A549 (cell line): ENCODE results near the gene TXNRD2. TPM values are rescaled to one million over a fixed set of nuclear protein-coding genes. Genes with fewer than 3 reads are reported as not detected.

Experiments used
- ATAC-seq, 2 experiments: fragments of 200-7000 bp in 1 of 2; fragments of >200 bp in 1 of 2; cut with Nextera tagmentation in 1 of 2; cut with Tn5 transposase in 1 of 2; 3 replicates each; pipeline versions ENCODE4 v1.8.0 to v1.9.1; 2018 to 2020; ENCODE audit warnings: mild to moderate bottlenecking in 1 of 2, moderate library complexity in 1 of 2
- CTCF ChIA-PET: fragments of 300-600 bp; sonication (Branson Sonifier 250); formaldehyde crosslinking; extraction: SDS; loops from one replicate; lab custom pipeline; 2021; ENCODE audit warnings: antibody characterized with exemption, inconsistent platforms; lab: Yijun Ruan, JAX
- POLR2A ChIA-PET: fragments of 350-600 bp; formaldehyde crosslinking; extraction: SDS; loops from one replicate; lab custom pipeline; 2021; ENCODE audit warnings: antibody characterized with exemption, inconsistent platforms; lab: Yijun Ruan, JAX
- DNase-seq, 2 experiments: peaks; one replicate each; pipeline versions ENCODE4 v3.0.0 to v3.0.0-alpha.2; 2011 to 2016; ENCODE audit warnings: low read depth in 1 of 2, low spot score in 1 of 2
- FAIRE-seq: peaks from 2 replicates; lab custom pipeline; 2011; peaks lifted over from hg19 to GRCh38; lab: Jason Lieb, UNC
- H3K27ac ChIP-seq, 2 experiments: fragments of >200 bp; sonication (Bioruptor Twin); formaldehyde crosslinking; 3 replicates each; pipeline ENCODE4 v1.5.1; 2016 to 2017
- H3K4me1 ChIP-seq: fragments of >200 bp; sonication (Bioruptor Twin); formaldehyde crosslinking; 3 replicates; pipeline ENCODE4 v1.6.1; 2016
- H3K4me2 ChIP-seq: fragments of >200 bp; sonication (Bioruptor Twin); formaldehyde crosslinking; 3 replicates; pipeline ENCODE4 v1.6.1; 2016
- H3K4me3 ChIP-seq: fragments of >200 bp; sonication (Bioruptor Twin); formaldehyde crosslinking; 3 replicates; pipeline ENCODE4 v1.5.1; 2016
- H3K9me3 ChIP-seq: fragments of >200 bp; sonication (Bioruptor Twin); formaldehyde crosslinking; 3 replicates; pipeline ENCODE4 v1.6.1; 2016
- HOXA7 ChIP-seq: fragments of 250-450 bp; sonication (Bioruptor Pico); IDR thresholded peaks from 2 replicates; pipeline ENCODE4 v1.5.0; 2020; ENCODE audit warnings: mild to moderate bottlenecking, moderate library complexity
- KDM5A ChIP-seq: fragments of 200-600 bp; sonication (generic); IDR thresholded peaks from 2 replicates; pipeline ENCODE4 v1.6.1; 2016; ENCODE audit warnings: antibody characterized with exemption, mild to moderate bottlenecking
- MAFK ChIP-seq: fragments of 450-650 bp; IDR thresholded peaks from 2 replicates; pipeline ENCODE4 v1.6.1; 2014; ENCODE audit not compliant: partially characterized antibody
- PHF8 ChIP-seq: fragments of 200-600 bp; sonication (generic); IDR thresholded peaks from 2 replicates; pipeline ENCODE4 v1.6.1; 2016; ENCODE audit warnings: low read depth, mild to moderate bottlenecking, antibody characterized with exemption, moderate library complexity, borderline replicate concordance
- SREBF2 ChIP-seq: fragments of 450-650 bp; IDR thresholded peaks from 2 replicates; pipeline ENCODE4 v1.6.1; 2014; ENCODE audit warnings: mild to moderate bottlenecking, moderate library complexity
- ZC3H11A ChIP-seq: fragments of 450-650 bp; IDR thresholded peaks from 2 replicates; pipeline ENCODE4 v1.6.1; 2014; ENCODE audit warnings: antibody characterized with exemption, mild to moderate bottlenecking
- WGBS: methylation state at CpG from one replicate; pipeline ENCODE4 v1.1.6; 2017; ENCODE audit errors: missing lambda C conversion rate; 5-methylcytosine and 5-hydroxymethylcytosine counted together
- polyA plus RNA-seq, 4 experiments: library from polyadenylated mRNA; depleted of rRNA in 3 of 4; stranded (reverse); fragments of >200 nt; fragmentation: RNase III in 1 of 4; extraction: RNeasy Plus Mini Kit Qiagen cat#74134 plus additional on column Dnase treatment in 1 of 4; gene quantifications; 2 replicates in 3 of 4; 3 replicates in 1 of 4; pipeline ENCODE4 v1.2.3, GENCODE V29; 2011 to 2017
- TF ChIP-seq, protein P1 (sequence below): fragments of >200 bp; sonication (Bioruptor Twin); formaldehyde crosslinking; IDR thresholded peaks from 2 replicates; pipeline ENCODE4 v1.6.1; 2016
- TF ChIP-seq, protein P2 (sequence below): fragments of 250-450 bp; sonication (Bioruptor Pico); IDR thresholded peaks from 2 replicates; pipeline ENCODE4 v1.5.0; 2021; ENCODE audit warnings: mild to moderate bottlenecking, moderate library complexity, borderline replicate concordance
- TF ChIP-seq, protein P3 (sequence below): IDR thresholded peaks from 2 replicates; pipeline ENCODE4 v1.6.1; 2012
- TF ChIP-seq, protein P4 (sequence below): fragments of >200 bp; sonication (Bioruptor Twin); formaldehyde crosslinking; IDR thresholded peaks from 3 replicates; pipeline ENCODE4 v1.5.1; 2016

The TXNRD2 gene
- polyA plus RNA-seq, 2 of the 4 experiments (the other 2 are of a cell fraction): 16.3 to 25.6 TPM

DNA sequence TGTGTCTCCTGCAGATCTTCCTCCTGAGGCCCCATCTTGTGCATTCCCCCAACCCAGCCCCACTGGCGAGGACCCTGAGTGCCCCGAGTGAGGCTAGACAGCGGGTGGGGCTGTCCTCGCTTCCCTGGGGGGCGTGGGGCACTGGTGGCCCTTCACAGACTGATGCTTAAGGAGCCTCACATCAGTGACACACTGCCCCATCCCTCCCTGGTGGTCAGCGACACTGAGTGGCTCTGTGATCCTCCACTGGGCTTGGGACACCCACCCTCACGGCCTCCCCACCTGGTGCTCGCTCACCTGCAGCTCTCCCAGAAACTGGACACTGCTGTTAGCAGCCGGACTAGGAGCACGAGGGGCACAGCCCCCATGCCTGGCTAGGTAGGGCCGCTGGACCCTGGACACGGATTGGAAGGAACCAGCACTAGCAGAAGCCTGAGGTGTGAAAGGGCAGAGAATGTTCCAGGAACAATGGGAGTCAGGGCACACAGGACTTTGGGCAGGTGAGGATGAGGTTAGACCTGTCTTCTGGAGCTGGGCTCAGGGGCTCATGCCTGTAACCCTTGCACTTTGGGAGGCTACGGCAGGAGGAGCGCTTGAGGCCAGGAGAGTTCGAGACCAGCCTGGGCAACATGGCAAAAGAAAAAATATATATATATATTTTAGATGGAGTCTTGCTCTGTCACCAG is 23.2 kb upstream of the TXNRD2 start:
- H3K27ac ChIP-seq: no peak overlapping the region
- DNase-seq: no peak
- H3K4me2 ChIP-seq: no peak overlapping the region
- WGBS: 90% methylated on average over 9 of the region's 15 CpGs
- ATAC-seq: no peak
- H3K4me1 ChIP-seq: no peaks in the 10 kb centered on the region; the same call in 2 of the 3 replicates
- CTCF ChIA-PET: interaction anchor here (1.4 to 3.8 kb wide), 5 partner anchors 8 to 235 kb away, joined by 5 to 20 read pairs (median 9); no protein-coding TSS in a partner anchor
- no peak overlapping the region for H3K4me3 ChIP-seq
- TF ChIP-seq KDM5A (no peak), ZC3H11A (no peak)
- TF ChIP-seq, all 56 proteins: peak for 0
- POLR2A ChIA-PET: no interaction called here
- no peak for FAIRE-seq
- H3K9me3 ChIP-seq: no peaks in the 10 kb centered on the region

DNA sequence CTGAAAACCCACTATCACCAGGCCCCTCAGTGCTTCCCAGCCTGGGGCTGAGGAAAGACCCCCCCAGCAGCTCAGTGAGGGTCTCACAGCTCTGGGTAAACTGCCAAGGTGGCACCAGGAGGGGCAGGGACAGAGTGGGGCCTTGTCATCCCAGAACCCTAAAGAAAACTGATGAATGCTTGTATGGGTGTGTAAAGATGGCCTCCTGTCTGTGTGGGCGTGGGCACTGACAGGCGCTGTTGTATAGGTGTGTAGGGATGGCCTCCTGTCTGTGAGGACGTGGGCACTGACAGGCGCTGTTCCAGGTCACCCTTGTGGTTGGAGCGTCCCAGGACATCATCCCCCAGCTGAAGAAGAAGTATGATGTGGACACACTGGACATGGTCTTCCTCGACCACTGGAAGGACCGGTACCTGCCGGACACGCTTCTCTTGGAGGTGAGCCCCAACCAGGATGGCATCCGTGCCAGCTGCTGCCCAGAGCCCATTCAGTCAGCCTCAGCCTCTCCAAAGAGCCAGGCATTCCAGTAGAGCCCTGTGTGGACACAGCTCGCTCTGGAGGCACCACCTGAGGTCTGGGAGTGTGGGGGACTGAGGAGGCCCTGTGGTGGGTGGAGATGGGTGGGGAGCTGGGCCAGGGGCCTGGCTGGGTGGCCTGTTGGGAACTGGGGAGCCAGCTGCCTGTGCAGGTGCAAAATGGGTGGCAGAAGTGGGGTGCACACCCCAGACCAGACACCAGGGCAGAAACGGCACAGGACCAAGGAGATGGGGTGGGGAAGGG is 22.4 kb upstream of the TXNRD2 start:
- POLR2A ChIA-PET: no interaction called here
- ATAC-seq: no peak
- CTCF ChIA-PET: interaction anchor here (0.9 to 3.8 kb wide), 6 partner anchors 9 to 50 kb away, joined by 3 to 20 read pairs (median 6); no protein-coding TSS in a partner anchor
- Histone ChIP-seq H3K27ac (no peak overlapping the region), H3K4me1 (peaks cover 7% of the 10 kb centered on the region; the same call in 1 of the 3 replicates)
- FAIRE-seq: no peak
- DNase-seq: no peak
- TF ChIP-seq HOXA7 (CRISPR knock-in tag): no peak
- TF ChIP-seq, all 56 proteins: peak for 0
- 84% methylated on average over 10 of the region's 12 CpGs for WGBS
- Histone ChIP-seq H3K9me3 (no peaks in the 10 kb centered on the region), H3K4me2 (no peak overlapping the region), H3K4me3 (no peak overlapping the region)

DNA sequence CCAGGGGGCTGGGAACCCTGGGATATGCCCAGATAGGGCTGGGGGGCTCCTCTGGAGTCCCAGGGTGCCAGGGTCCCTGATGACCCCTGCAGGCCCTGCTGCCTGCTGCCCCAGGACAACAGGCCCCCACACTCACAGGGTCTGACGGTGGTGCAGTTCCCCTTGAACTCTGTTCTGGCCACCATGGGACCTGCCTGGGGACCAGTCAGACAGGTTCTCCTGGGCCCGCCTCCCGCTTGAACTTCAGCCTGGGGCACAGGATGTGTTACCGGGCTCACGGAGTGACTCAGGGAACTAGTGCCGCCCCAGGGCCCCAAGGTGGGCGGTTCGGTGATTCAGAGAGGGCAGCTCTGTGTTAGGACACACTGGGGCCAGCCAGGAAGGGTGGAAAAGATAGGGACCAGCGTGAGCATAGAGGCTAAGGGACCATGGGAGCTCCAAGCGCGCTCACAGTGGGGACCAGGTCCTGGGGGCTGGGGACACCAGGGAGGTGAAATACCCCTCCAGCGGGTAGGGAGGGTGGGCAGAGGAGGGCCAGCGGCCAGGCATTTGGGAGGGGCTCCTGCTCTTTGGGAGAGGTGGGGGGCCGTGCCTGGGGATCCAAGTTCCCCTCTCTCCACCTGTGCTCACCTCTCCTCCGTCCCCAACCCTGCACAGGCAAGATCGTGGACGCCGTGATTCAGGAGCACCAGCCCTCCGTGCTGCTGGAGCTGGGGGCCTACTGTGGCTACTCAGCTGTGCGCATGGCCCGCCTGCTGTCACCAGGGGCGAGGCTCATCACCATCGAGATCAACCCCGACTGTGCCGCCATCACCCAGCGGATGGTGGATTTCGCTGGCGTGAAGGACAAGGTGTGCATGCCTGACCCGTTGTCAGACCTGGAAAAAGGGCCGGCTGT is 21.5 kb upstream of the TXNRD2 start:
- Histone ChIP-seq H3K9me3 (no peaks in the 10 kb centered on the region), H3K4me2 (no peak overlapping the region), H3K4me1 (peaks cover 7% of the 10 kb centered on the region; the same call in 1 of the 3 replicates), H3K27ac (no peak overlapping the region), H3K4me3 (no peak overlapping the region)
- no peak for DNase-seq
- FAIRE-seq: no peak
- 87% methylated on average over 24 of the region's 30 CpGs for WGBS
- ChIA-PET POLR2A (no interaction called here), CTCF (interaction anchor here (0.9 to 3.8 kb wide), 5 partner anchors 9 to 51 kb away, joined by 3 to 20 read pairs (median 8); no protein-coding TSS in a partner anchor)
- TF ChIP-seq, protein P1, sequence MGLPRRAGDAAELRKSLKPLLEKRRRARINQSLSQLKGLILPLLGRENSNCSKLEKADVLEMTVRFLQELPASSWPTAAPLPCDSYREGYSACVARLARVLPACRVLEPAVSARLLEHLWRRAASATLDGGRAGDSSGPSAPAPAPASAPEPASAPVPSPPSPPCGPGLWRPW: no peak
- TF ChIP-seq, protein P2, sequence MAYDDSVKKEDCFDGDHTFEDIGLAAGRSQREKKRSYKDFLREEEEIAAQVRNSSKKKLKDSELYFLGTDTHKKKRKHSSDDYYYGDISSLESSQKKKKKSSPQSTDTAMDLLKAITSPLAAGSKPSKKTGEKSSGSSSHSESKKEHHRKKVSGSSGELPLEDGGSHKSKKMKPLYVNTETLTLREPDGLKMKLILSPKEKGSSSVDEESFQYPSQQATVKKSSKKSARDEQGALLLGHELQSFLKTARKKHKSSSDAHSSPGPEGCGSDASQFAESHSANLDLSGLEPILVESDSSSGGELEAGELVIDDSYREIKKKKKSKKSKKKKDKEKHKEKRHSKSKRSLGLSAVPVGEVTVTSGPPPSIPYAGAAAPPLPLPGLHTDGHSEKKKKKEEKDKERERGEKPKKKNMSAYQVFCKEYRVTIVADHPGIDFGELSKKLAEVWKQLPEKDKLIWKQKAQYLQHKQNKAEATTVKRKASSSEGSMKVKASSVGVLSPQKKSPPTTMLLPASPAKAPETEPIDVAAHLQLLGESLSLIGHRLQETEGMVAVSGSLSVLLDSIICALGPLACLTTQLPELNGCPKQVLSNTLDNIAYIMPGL (CRISPR knock-in tag): no peak
- TF ChIP-seq ZC3H11A (no peak), MAFK (no peak), SREBF2 (no peak), PHF8 (no peak)
- TF ChIP-seq, protein P3, sequence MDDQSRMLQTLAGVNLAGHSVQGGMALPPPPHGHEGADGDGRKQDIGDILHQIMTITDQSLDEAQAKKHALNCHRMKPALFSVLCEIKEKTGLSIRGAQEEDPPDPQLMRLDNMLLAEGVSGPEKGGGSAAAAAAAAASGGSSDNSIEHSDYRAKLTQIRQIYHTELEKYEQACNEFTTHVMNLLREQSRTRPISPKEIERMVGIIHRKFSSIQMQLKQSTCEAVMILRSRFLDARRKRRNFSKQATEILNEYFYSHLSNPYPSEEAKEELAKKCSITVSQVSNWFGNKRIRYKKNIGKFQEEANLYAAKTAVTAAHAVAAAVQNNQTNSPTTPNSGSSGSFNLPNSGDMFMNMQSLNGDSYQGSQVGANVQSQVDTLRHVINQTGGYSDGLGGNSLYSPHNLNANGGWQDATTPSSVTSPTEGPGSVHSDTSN: no peak
- TF ChIP-seq, protein P4, sequence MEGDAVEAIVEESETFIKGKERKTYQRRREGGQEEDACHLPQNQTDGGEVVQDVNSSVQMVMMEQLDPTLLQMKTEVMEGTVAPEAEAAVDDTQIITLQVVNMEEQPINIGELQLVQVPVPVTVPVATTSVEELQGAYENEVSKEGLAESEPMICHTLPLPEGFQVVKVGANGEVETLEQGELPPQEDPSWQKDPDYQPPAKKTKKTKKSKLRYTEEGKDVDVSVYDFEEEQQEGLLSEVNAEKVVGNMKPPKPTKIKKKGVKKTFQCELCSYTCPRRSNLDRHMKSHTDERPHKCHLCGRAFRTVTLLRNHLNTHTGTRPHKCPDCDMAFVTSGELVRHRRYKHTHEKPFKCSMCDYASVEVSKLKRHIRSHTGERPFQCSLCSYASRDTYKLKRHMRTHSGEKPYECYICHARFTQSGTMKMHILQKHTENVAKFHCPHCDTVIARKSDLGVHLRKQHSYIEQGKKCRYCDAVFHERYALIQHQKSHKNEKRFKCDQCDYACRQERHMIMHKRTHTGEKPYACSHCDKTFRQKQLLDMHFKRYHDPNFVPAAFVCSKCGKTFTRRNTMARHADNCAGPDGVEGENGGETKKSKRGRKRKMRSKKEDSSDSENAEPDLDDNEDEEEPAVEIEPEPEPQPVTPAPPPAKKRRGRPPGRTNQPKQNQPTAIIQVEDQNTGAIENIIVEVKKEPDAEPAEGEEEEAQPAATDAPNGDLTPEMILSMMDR: no peak
- ATAC-seq: no peak
